ENCODE data around the gene PIEZO1.

Gene PIEZO1

GRCh38 chr16:88747588-88748301 is 37.3 kb downstream of the PIEZO1 start:
- DNase-seq: peak; percentile 50

GRCh38 chr16:88746506-88746905 is 38.5 kb downstream of the PIEZO1 start:
- no peak for DNase-seq

- DNase-seq: no peak
Measured at GRCh38 chr16:88744577-88745521, 40.2 kb downstream of the PIEZO1 start.

- DNase-seq: no peak
Measured at GRCh38 chr16:88743693-88744576, 41.1 kb downstream of the PIEZO1 start.

- no peak for DNase-seq
Measured at GRCh38 chr16:88742896-88743605, 42.0 kb downstream of the PIEZO1 start.

GRCh38 chr16:88741368-88741767 is 43.7 kb downstream of the PIEZO1 start:
- DNase-seq: no peak

GRCh38 chr16:88740727-88741055 is 44.3 kb downstream of the PIEZO1 start:
- no peak for DNase-seq

GRCh38 chr16:88739977-88740726 is 44.9 kb downstream of the PIEZO1 start:
- no peak for DNase-seq

GRCh38 chr16:88739139-88739976 is 45.7 kb downstream of the PIEZO1 start:
- no peak for DNase-seq

- no peak for DNase-seq
Measured at GRCh38 chr16:88738151-88739084, 46.6 kb downstream of the PIEZO1 start.

GRCh38 chr16:88737298-88738150 is 47.5 kb downstream of the PIEZO1 start:
- peak; percentile 9 for DNase-seq

- no peak for DNase-seq
Measured at GRCh38 chr16:88736496-88736895, 48.5 kb downstream of the PIEZO1 start.

GRCh38 chr16:88736088-88736487 is 48.9 kb downstream of the PIEZO1 start:
- DNase-seq: no peak

- no peak for DNase-seq
Measured at GRCh38 chr16:88735616-88736015, 49.4 kb downstream of the PIEZO1 start.

GRCh38 chr16:88735121-88735520 is 49.9 kb downstream of the PIEZO1 start:
- DNase-seq: no peak

- no peak for DNase-seq
Measured at GRCh38 chr16:88734361-88734728, 50.7 kb downstream of the PIEZO1 start.

- DNase-seq: no peak
Measured at GRCh38 chr16:88733630-88734360, 51.2 kb downstream of the PIEZO1 start.

- DNase-seq: no peak
Measured at GRCh38 chr16:88732961-88733294, 52.1 kb downstream of the PIEZO1 start.

Measured in KG1 (cell line).